Neural progenitor cell (in vitro differentiated cells): ENCODE measurements around the gene GATAD2A. TPM values are rescaled to one million over a fixed set of nuclear protein-coding genes. Genes with fewer than 3 reads are reported as not detected.

Source experiments
- DNase-seq: peaks from one replicate; pipeline ENCODE4 v3.0.0-alpha.2; 2016; ENCODE audit warnings: low spot score
- H2AFZ ChIP-seq: fragments of 200-600 bp; sonication (generic); replicated peaks from 2 replicates; pipeline ENCODE4 v1.6.1; 2016; ENCODE audit warnings: antibody characterized with exemption
- H3F3A ChIP-seq: fragments of 200-600 bp; sonication (generic); 2 replicates; pipeline ENCODE4 v1.6.1; 2016; ENCODE audit warnings: antibody characterized with exemption, low read depth
- H3K27ac ChIP-seq: fragments of 200-600 bp; sonication (generic); 2 replicates; pipeline ENCODE4 v1.5.1; 2016; ENCODE audit warnings: mild to moderate bottlenecking
- H3K27me3 ChIP-seq: fragments of 200-600 bp; sonication (generic); 2 replicates; pipeline ENCODE4 v1.6.1; 2016; ENCODE audit warnings: mild to moderate bottlenecking, moderate library complexity
- H3K36me3 ChIP-seq: fragments of 200-600 bp; sonication (generic); 2 replicates; pipeline ENCODE4 v1.5.1; 2016
- H3K4me1 ChIP-seq: fragments of 200-600 bp; sonication (generic); 2 replicates; pipeline ENCODE4 v1.6.1; 2016; ENCODE audit warnings: mixed run types
- H3K4me2 ChIP-seq: fragments of 200-600 bp; sonication (generic); 2 replicates; pipeline ENCODE4 v1.6.1; 2016
- H3K4me3 ChIP-seq: fragments of 200-600 bp; sonication (generic); 2 replicates; pipeline ENCODE4 v1.5.1; 2016
- H3K79me2 ChIP-seq: fragments of 200-600 bp; sonication (generic); 2 replicates; pipeline ENCODE4 v1.6.1; 2016; ENCODE audit warnings: low read depth
- H3K9ac ChIP-seq: fragments of 200-600 bp; sonication (generic); 2 replicates; pipeline ENCODE4 v1.6.1; 2016
- H3K9me3 ChIP-seq: fragments of 200-600 bp; sonication (generic); 2 replicates; pipeline ENCODE4 v1.5.1; 2016; ENCODE audit warnings: low read depth
- H4K20me1 ChIP-seq: fragments of 200-600 bp; sonication (generic); 2 replicates; pipeline ENCODE4 v1.6.1; 2016; ENCODE audit warnings: low read depth
- H3K27ac Mint-ChIP-seq: 3 replicates; pipeline ENCODE4 v1.8.0; 2021; ENCODE audit warnings: mixed read lengths
- H3K27me3 Mint-ChIP-seq: 2 replicates; pipeline ENCODE4 v1.8.0; 2022; ENCODE audit warnings: low read depth, mild to moderate bottlenecking, inconsistent platforms, moderate library complexity, mixed read lengths; ENCODE audit not compliant: insufficient read depth
- H3K36me3 Mint-ChIP-seq: 3 replicates; pipeline ENCODE4 v1.8.0; 2021; ENCODE audit warnings: mixed read lengths
- H3K4me1 Mint-ChIP-seq: 3 replicates; pipeline ENCODE4 v1.8.0; 2021; ENCODE audit warnings: mixed read lengths
- H3K4me3 Mint-ChIP-seq: 3 replicates; pipeline ENCODE4 v1.8.0; 2021; ENCODE audit warnings: mild to moderate bottlenecking, moderate library complexity, mixed read lengths
- H3K9me3 Mint-ChIP-seq: 3 replicates; pipeline ENCODE4 v1.8.0; 2020; ENCODE audit warnings: mixed read lengths
- CTCF ChIP-seq: fragments of 200-600 bp; sonication (generic); IDR thresholded peaks from 2 replicates; pipeline ENCODE4 v1.5.1; 2017; ENCODE audit warnings: antibody characterized with exemption, mild to moderate bottlenecking
- EZH2 ChIP-seq: fragments of 200-600 bp; sonication (generic); IDR thresholded peaks from 2 replicates; pipeline ENCODE4 v1.6.1; 2017; ENCODE audit warnings: antibody characterized with exemption, mild to moderate bottlenecking, moderate library complexity
- EZH2phosphoT487 ChIP-seq: fragments of 200-600 bp; sonication (generic); IDR thresholded peaks from 2 replicates; pipeline ENCODE4 v1.6.1; 2017; ENCODE audit warnings: antibody characterized with exemption
- total RNA-seq: library from RNA; depleted of rRNA; stranded (reverse); fragments of >200 nt; gene quantifications from 2 replicates; pipeline ENCODE4 v1.2.3, GENCODE V29; 2015; ENCODE audit warnings: low replicate concordance

Gene GATAD2A
- total RNA-seq, 1 donor from 2014 or later, result 37.9 TPM

DNA sequence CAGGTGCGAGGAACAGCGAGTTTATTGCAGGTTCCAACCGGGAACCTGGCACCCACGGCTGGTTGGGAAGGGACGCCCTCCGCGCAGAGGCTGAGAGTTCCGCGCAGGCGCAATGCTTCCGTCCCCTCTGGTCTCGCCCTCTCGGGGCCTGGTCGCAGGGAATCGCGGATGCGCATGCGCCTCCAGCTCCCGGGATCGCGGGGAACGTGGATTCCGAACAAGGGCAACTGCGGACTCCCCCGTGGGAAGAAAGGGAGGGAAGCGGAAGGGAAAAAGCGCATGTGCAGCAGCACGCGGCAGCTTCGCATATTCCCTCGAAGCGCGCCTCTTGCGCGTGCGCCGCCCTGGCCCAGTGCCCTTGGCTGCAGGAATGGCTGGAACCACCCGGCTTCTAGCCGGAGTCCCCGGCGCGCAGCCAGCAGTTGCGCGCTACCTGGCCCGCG lies 108.8 kb downstream of the GATAD2A start:
- Histone ChIP-seq H3K4me1 (no peaks in the 10 kb centered on the region), H3F3A (peaks cover 10% of the 10 kb centered on the region), H2AFZ (no peak overlapping the region), H3K27me3 (no peaks in the 10 kb centered on the region), H3K4me3 (no peak overlapping the region), H3K79me2 (peaks cover 32% of the 10 kb centered on the region), H4K20me1 (peaks cover 8% of the 10 kb centered on the region), H3K9me3 (no peaks in the 10 kb centered on the region), H3K36me3 (no peaks in the 10 kb centered on the region), H3K27ac (no peak overlapping the region), H3K4me2 (no peak overlapping the region), H3K9ac (no peak overlapping the region)
- TF ChIP-seq EZH2phosphoT487, result no peak
- DNase-seq, result no peak
- H3K27ac Mint-ChIP-seq, result no peak overlapping the region
- no peaks in the 10 kb centered on the region for H3K27me3 Mint-ChIP-seq
- H3K4me1 Mint-ChIP-seq, result peaks cover 12% of the 10 kb centered on the region
- H3K4me3 Mint-ChIP-seq, result peak overlapping the region; percentile 53
- H3K36me3 Mint-ChIP-seq, result peaks cover 4% of the 10 kb centered on the region
- H3K9me3 Mint-ChIP-seq, result no peaks in the 10 kb centered on the region

GRCh38 chr19:19514881-19515641 lies 109.6 kb downstream of the GATAD2A start, which contains the start of gene TSSK6:
Gene TSSK6 (minus strand): TSS chr19:19515548. CDS start chr19:19515427, 121 bp downstream.
- H3F3A ChIP-seq, result peaks cover 3% of the 10 kb centered on the region
- Mint-ChIP-seq H3K27me3 (no peaks in the 10 kb centered on the region), H3K36me3 (peaks cover 10% of the 10 kb centered on the region), H3K4me3 (peak within 1 kb of the TSS; percentile 96), H3K9me3 (no peaks in the 10 kb centered on the region), H3K27ac (peak within 1 kb of the TSS; percentile 90), H3K4me1 (peaks cover 12% of the 10 kb centered on the region)
- H3K79me2 ChIP-seq, result peaks cover 40% of the 10 kb centered on the region
- peak within 1 kb of the TSS; percentile 72 for H3K4me3 ChIP-seq
- peak within 1 kb of the TSS; percentile 90 for H3K4me2 ChIP-seq
- peak within 1 kb of the TSS; percentile 93 for H2AFZ ChIP-seq
- peaks cover 12% of the 10 kb centered on the region for H4K20me1 ChIP-seq
- H3K9ac ChIP-seq, result peak within 1 kb of the TSS; percentile 10
- H3K27me3 ChIP-seq, result no peaks in the 10 kb centered on the region
- H3K4me1 ChIP-seq, result no peaks in the 10 kb centered on the region
- no peak for DNase-seq
- TF ChIP-seq CTCF, result no peak
- TF ChIP-seq EZH2, result no peak
- TF ChIP-seq EZH2phosphoT487, result no peak
- H3K9me3 ChIP-seq, result no peaks in the 10 kb centered on the region
- H3K36me3 ChIP-seq, result no peaks in the 10 kb centered on the region
- no peak within 1 kb of the TSS for H3K27ac ChIP-seq

GRCh38 chr19:19515642-19516519 lies 110.4 kb downstream of the GATAD2A start, which contains the start of gene NDUFA13:
Gene NDUFA13 (plus strand): TSS chr19:19516225. CDS start chr19:19516239, 14 bp downstream.
- no peaks in the 10 kb centered on the region for H3K36me3 ChIP-seq
- H3K9me3 ChIP-seq, result no peaks in the 10 kb centered on the region
- peak within 1 kb of the TSS; percentile 72 for H3K4me3 ChIP-seq
- peaks cover 16% of the 10 kb centered on the region for H3K36me3 Mint-ChIP-seq
- no peaks in the 10 kb centered on the region for H3K9me3 Mint-ChIP-seq
- H3K4me2 ChIP-seq, result peak within 1 kb of the TSS; percentile 90
- peak within 1 kb of the TSS; percentile 93 for H2AFZ ChIP-seq
- peak within 1 kb of the TSS; percentile 96 for H3K4me3 Mint-ChIP-seq
- TF ChIP-seq EZH2, result no peak
- TF ChIP-seq CTCF, result peak; percentile 24
- peak within 1 kb of the TSS; percentile 90 for H3K27ac Mint-ChIP-seq
- no peaks in the 10 kb centered on the region for H3K27me3 Mint-ChIP-seq
- no peaks in the 10 kb centered on the region for H3F3A ChIP-seq
- peaks cover 15% of the 10 kb centered on the region for H4K20me1 ChIP-seq
- peaks cover 12% of the 10 kb centered on the region for H3K4me1 Mint-ChIP-seq
- H3K4me1 ChIP-seq, result no peaks in the 10 kb centered on the region
- H3K79me2 ChIP-seq, result peaks cover 48% of the 10 kb centered on the region
- DNase-seq, result peak; percentile 95
- H3K27ac ChIP-seq, result no peak within 1 kb of the TSS
- peak within 1 kb of the TSS; percentile 10 for H3K9ac ChIP-seq
- no peaks in the 10 kb centered on the region for H3K27me3 ChIP-seq
